OCI-LY3 (cell line): ENCODE measurements around the gene RNF217.

Source experiments
- EZH2phosphoT487 ChIP-seq: fragments of 200-600 bp; shearing (Covaris generic); IDR thresholded peaks from 2 replicates; pipeline ENCODE4 v1.6.1; 2018; ENCODE audit warnings: antibody characterized with exemption, mixed run types, low read depth
- TF ChIP-seq, protein P1 (sequence below): fragments of 200-600, 300-600 bp; sonication (generic); IDR thresholded peaks from 2 replicates; pipeline ENCODE4 v1.5.1; 2014; ENCODE audit warnings: antibody characterized with exemption, low read length, low read depth

DNA sequence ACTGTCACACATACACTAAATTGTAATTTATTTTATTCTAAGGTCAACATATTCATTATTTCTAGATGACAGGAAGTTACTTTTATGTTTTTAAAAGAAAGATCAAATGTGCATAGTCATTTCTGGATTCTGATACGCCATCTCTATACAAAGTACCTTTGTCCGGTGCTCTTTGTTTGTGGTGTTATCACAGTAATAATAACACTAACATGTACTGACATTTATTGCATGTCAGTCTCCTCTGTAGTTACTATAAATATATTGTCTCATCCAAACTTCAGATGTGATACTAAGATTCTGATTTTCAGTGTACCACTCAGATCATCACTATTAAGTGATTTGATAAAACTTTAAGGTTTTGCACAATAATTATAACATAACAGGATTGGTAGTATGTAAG lies 101.1 kb downstream of the RNF217 start:
- TF ChIP-seq, protein P1, sequence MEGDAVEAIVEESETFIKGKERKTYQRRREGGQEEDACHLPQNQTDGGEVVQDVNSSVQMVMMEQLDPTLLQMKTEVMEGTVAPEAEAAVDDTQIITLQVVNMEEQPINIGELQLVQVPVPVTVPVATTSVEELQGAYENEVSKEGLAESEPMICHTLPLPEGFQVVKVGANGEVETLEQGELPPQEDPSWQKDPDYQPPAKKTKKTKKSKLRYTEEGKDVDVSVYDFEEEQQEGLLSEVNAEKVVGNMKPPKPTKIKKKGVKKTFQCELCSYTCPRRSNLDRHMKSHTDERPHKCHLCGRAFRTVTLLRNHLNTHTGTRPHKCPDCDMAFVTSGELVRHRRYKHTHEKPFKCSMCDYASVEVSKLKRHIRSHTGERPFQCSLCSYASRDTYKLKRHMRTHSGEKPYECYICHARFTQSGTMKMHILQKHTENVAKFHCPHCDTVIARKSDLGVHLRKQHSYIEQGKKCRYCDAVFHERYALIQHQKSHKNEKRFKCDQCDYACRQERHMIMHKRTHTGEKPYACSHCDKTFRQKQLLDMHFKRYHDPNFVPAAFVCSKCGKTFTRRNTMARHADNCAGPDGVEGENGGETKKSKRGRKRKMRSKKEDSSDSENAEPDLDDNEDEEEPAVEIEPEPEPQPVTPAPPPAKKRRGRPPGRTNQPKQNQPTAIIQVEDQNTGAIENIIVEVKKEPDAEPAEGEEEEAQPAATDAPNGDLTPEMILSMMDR = no peak
- TF ChIP-seq EZH2phosphoT487 = no peak
